ENCODE measurements around the gene MIPEP. TPM values are rescaled to one million over a fixed set of nuclear protein-coding genes. Genes with fewer than 3 reads are reported as not detected.

The MIPEP gene
- total and polyA plus RNA-seq, 9 of the 15 experiments (the other 6 are each of a cell fraction or from before 2014, with no cell fraction given): 1.7 to 19.3 (median 13.1) TPM

- 48% methylated on average over 6 of the region's 8 CpGs for WGBS (ENCODE audit: insufficient coverage, low coverage, missing lambda C conversion rate)
- Histone ChIP-seq H3K4me3 (no peak overlapping the region), H3K9me3 (replicated peaks; ENCODE audit: control insufficient read depth, insufficient read depth, low read depth, low read length) (no peaks in the 10 kb centered on the region), H3K9me1 (ENCODE audit: control insufficient read depth, insufficient read depth, low read length) (no peaks in the 10 kb centered on the region), H3K27ac (ENCODE audit: extremely low read depth, low read depth, low read length) (no peak overlapping the region), H3K27me3 (ENCODE audit: control insufficient read depth in 2 of 2, insufficient read depth in 2 of 2, low read length in 2 of 2) (no peaks in the 10 kb centered on the region), H3K79me2 (ENCODE audit: control insufficient read depth, insufficient read depth, low read length) (no peaks in the 10 kb centered on the region), H2AFZ (ENCODE audit: low read depth, low read length) (no peak overlapping the region), H3K4me1 (replicated peaks in 1 of 2; ENCODE audit: control insufficient read depth in 2 of 2, insufficient read depth in 2 of 2, low read length in 2 of 2) (no peaks in the 10 kb centered on the region), H4K20me1 (replicated peaks; ENCODE audit: control insufficient read depth, insufficient read depth, low read length) (no peaks in the 10 kb centered on the region), H3K4me2 (ENCODE audit: insufficient read depth, low read length) (no peak overlapping the region), H3K9ac (ENCODE audit: insufficient read depth in 1 of 2, low read depth in 2 of 2, low read length in 2 of 2) (no peak overlapping the region), H3K36me3 (ENCODE audit: control insufficient read depth, insufficient read depth, low read length) (no peaks in the 10 kb centered on the region)
- TF ChIP-seq ZNF609 (CRISPR knock-in tag; IDR thresholded peaks at IDR 0.05; ENCODE audit: borderline replicate concordance) (no peak), STAT5B (CRISPR knock-in tag; IDR thresholded peaks at IDR 0.05) (no peak), ZNF431 (CRISPR knock-in tag; IDR thresholded peaks at IDR 0.05) (no peak), FOXA1 (IDR thresholded peaks at IDR 0.05; ENCODE audit: borderline replicate concordance) (no peak), CBX3 (IDR thresholded peaks at IDR 0.05; ENCODE audit: borderline replicate concordance in 1 of 2, low read length in 2 of 2) (no peak), DNMT1 (IDR thresholded peaks at IDR 0.05) (no peak), SNRNP70 (optimal IDR thresholded peaks at IDR 0.05; ENCODE audit: low read depth, low read length) (no peak), ZBTB1 (CRISPR knock-in tag; IDR thresholded peaks at IDR 0.05; ENCODE audit: borderline replicate concordance, low read depth) (no peak), ZNF57 (CRISPR knock-in tag; IDR thresholded peaks at IDR 0.05) (no peak), RAD51 (IDR thresholded peaks at IDR 0.05; ENCODE audit: borderline replicate concordance, low read depth) (no peak), RBM34 (IDR thresholded peaks at IDR 0.05; ENCODE audit: borderline replicate concordance, insufficient read depth, low read length) (no peak), ETS1 (conservative IDR thresholded peaks at IDR 0.05; ENCODE audit: control insufficient read depth, low read depth, low read length) (no peak), ZNF239 (CRISPR knock-in tag; IDR thresholded peaks at IDR 0.05) (no peak)
- BruUV-seq (replicated peaks): no TSS peak
- DNase-seq (ENCODE audit: extremely low read depth in 1 of 4, low spot score in 3 of 4) (no peak), ATAC-seq (no peak), FAIRE-seq (no peak)
- intact Hi-C loops (cut with micrococcal nuclease): no loop called here
- in situ Hi-C loops (cut with MboI): no loop called here
- ChIA-PET CTCF (ENCODE audit: low intra/inter-chr PET ratio) (no interaction called here), POLR2A (no interaction called here)
Measured at GRCh38 chr13:23749288-23749873, 139.8 kb downstream of the MIPEP start.

Data from K562 (cell line).